Measurements from ENCODE around the gene CIAO2B. TPM values are rescaled to one million over a fixed set of nuclear protein-coding genes. Genes with fewer than 3 reads are reported as not detected.
A peak's percentile ranks its signal among the peaks of the same experiment; 100 is the strongest.
"Not testable (repeated sequence)": the region's sequence is repeated elsewhere in the genome, so short reads cannot be mapped to it uniquely, and the experiment has no call there.

The CIAO2B gene
- polyA plus RNA-seq, 1 donor: 82.1 TPM

- peaks cover 3% of the 10 kb centered on the region for H3K36me3 ChIP-seq (ENCODE audit: control insufficient read depth, insufficient read depth, low read length)
- WGBS (ENCODE audit: insufficient coverage, low lambda C conversion rate): no CpG with 5 or more reads among the region's 21 CpGs
- H3K4me3 ChIP-seq (ENCODE audit: low read length): peak overlapping the region; percentile 47
- H3K27me3 ChIP-seq (ENCODE audit: control insufficient read depth, insufficient read depth, low read length): peaks cover 22% of the 10 kb centered on the region
- peaks cover 35% of the 10 kb centered on the region for H3K4me1 ChIP-seq (ENCODE audit: control insufficient read depth, insufficient read depth, low read length)
- no peak overlapping the region for H3K27ac ChIP-seq (ENCODE audit: low read length)
- DNase-seq: no peak
- no peaks in the 10 kb centered on the region for H3K9me3 ChIP-seq (ENCODE audit: control insufficient read depth, low read depth, low read length)
Measured at GRCh38 chr16:66948837-66949225, 14.6 kb upstream of the CIAO2B start.

- peaks cover 22% of the 10 kb centered on the region for H3K27me3 ChIP-seq (ENCODE audit: control insufficient read depth, insufficient read depth, low read length)
- H3K9me3 ChIP-seq (ENCODE audit: control insufficient read depth, low read depth, low read length): no peaks in the 10 kb centered on the region
- H3K4me3 ChIP-seq (ENCODE audit: low read length): peak overlapping the region; percentile 47
- peaks cover 31% of the 10 kb centered on the region for H3K4me1 ChIP-seq (ENCODE audit: control insufficient read depth, insufficient read depth, low read length)
- H3K36me3 ChIP-seq (ENCODE audit: control insufficient read depth, insufficient read depth, low read length): peaks cover 8% of the 10 kb centered on the region
- WGBS (ENCODE audit: insufficient coverage, low lambda C conversion rate): no CpG with 5 or more reads among the region's 44 CpGs
- DNase-seq: peak in 1 of 2 donors; percentile 60
- no peak overlapping the region for H3K27ac ChIP-seq (ENCODE audit: low read length)
Measured at GRCh38 chr16:66948134-66948836, 14.1 kb upstream of the CIAO2B start.

DNA sequence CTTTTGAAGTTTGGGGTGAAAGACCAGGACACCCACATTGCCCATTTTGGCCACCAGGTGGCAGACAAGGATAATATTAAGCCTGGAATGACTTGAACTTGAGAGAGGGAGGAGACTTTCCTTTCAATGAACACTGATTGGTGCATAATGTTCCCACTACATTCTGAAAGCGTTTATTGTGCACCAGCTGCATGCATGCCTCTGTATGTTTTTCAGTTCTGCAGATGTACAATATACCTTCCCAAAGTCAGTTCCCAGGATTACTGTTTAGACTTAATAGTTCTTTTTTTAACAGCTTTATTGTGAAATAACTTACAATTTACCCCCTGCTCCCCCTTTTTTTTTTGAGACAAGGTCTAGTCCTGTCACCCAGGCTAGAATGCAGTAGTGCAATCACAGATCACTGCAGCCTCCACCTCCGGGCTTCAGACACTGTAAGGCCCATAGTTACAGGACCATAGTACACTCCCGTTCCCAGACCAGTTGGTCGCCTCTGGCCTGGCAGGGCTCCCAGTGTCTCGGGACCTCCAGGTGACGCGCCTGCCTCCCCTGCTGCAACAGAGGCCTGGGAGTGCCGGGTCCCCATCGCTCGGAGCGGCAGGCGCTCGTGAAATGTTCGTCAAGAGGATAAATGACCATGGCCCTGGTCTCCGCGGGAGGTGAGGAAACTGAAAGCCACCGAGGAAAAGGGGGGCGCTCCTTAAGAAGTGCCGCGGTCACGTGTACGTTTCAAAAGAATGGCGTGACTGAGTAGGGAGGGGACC lies 13.3 kb upstream of the CIAO2B start:
- H3K27me3 ChIP-seq (ENCODE audit: control insufficient read depth, insufficient read depth, low read length): peaks cover 22% of the 10 kb centered on the region
- H3K4me1 ChIP-seq (ENCODE audit: control insufficient read depth, insufficient read depth, low read length): peaks cover 23% of the 10 kb centered on the region
- no CpG with 5 or more reads among the region's 23 CpGs for WGBS (ENCODE audit: insufficient coverage, low lambda C conversion rate)
- no peak overlapping the region for H3K27ac ChIP-seq (ENCODE audit: low read length)
- no peaks in the 10 kb centered on the region for H3K9me3 ChIP-seq (ENCODE audit: control insufficient read depth, low read depth, low read length)
- peaks cover 16% of the 10 kb centered on the region for H3K36me3 ChIP-seq (ENCODE audit: control insufficient read depth, insufficient read depth, low read length)
- H3K4me3 ChIP-seq (ENCODE audit: low read length): peak overlapping the region; percentile 47
- peak; percentile 75 to 83 for DNase-seq

- Histone ChIP-seq H3K27me3 (ENCODE audit: control insufficient read depth, insufficient read depth, low read length) (peaks cover 22% of the 10 kb centered on the region), H3K36me3 (ENCODE audit: control insufficient read depth, insufficient read depth, low read length) (peaks cover 22% of the 10 kb centered on the region), H3K27ac (ENCODE audit: low read length) (no peak overlapping the region), H3K4me3 (ENCODE audit: low read length) (no peak overlapping the region), H3K4me1 (ENCODE audit: control insufficient read depth, insufficient read depth, low read length) (peaks cover 20% of the 10 kb centered on the region), H3K9me3 (ENCODE audit: control insufficient read depth, low read depth, low read length) (no peaks in the 10 kb centered on the region)
- DNase-seq: no peak
- 80% methylated on average over 1 of the region's 5 CpGs for WGBS (ENCODE audit: insufficient coverage, low lambda C conversion rate)
Measured at GRCh38 chr16:66946974-66947301, 12.7 kb upstream of the CIAO2B start.

DNA sequence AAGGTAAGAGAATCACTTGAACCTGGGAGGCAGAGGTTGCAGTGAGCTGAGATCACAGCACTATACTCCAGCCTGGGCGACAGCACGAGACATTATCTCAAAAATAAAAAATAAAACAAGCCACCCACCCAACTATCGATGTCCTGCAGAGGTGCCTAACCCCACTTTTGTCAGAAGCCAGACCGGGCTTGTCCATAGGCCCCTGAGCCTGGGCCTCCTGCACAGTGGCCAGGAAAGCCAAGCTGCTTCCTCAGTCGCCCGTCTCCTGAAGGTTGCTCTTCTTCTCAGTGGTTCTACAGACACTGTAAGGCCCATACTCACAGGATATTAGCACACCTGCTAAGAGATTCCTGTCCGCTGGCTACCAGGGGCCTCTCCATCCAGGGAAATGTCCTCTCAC lies 12.3 kb upstream of the CIAO2B start:
- no CpG with 5 or more reads among the region's 7 CpGs for WGBS (ENCODE audit: insufficient coverage, low lambda C conversion rate)
- Histone ChIP-seq H3K27ac (ENCODE audit: low read length) (no peak overlapping the region), H3K4me3 (ENCODE audit: low read length) (no peak overlapping the region), H3K4me1 (ENCODE audit: control insufficient read depth, insufficient read depth, low read length) (peaks cover 20% of the 10 kb centered on the region), H3K36me3 (ENCODE audit: control insufficient read depth, insufficient read depth, low read length) (peaks cover 26% of the 10 kb centered on the region), H3K9me3 (ENCODE audit: control insufficient read depth, low read depth, low read length) (no peaks in the 10 kb centered on the region), H3K27me3 (ENCODE audit: control insufficient read depth, insufficient read depth, low read length) (peaks cover 22% of the 10 kb centered on the region)
- DNase-seq: no peak

DNA sequence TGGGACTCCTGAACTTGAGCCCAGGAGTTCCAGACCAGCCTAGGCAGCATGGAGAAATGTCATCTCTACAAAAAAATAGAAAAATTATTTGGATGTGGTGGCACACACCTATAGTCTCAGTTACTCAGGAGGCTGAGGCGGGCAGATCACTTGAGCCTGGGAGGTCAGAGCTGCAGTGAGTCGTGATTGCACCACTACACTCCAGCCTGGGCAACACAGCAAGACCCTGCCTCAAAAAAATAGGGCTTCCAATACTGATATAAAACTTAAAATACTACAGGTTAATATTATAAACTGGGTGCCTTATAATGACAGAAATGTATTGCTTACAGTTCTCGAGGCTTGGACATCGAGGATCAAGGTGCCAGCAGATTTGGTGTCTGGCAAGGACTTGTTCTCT lies 11.7 kb upstream of the CIAO2B start:
- Histone ChIP-seq H3K36me3 (ENCODE audit: control insufficient read depth, insufficient read depth, low read length) (peaks cover 32% of the 10 kb centered on the region), H3K4me1 (ENCODE audit: control insufficient read depth, insufficient read depth, low read length) (peaks cover 20% of the 10 kb centered on the region), H3K9me3 (ENCODE audit: control insufficient read depth, low read depth, low read length) (no peaks in the 10 kb centered on the region), H3K4me3 (ENCODE audit: low read length) (no peak overlapping the region), H3K27me3 (ENCODE audit: control insufficient read depth, insufficient read depth, low read length) (peaks cover 22% of the 10 kb centered on the region), H3K27ac (ENCODE audit: low read length) (no peak overlapping the region)
- WGBS (ENCODE audit: insufficient coverage, low lambda C conversion rate): no CpG with 5 or more reads among the region's 4 CpGs
- no peak for DNase-seq

GRCh38 chr16:66944971-66945370 lies 10.8 kb upstream of the CIAO2B start:
- 93% methylated on average over 3 of the region's 9 CpGs for WGBS (ENCODE audit: insufficient coverage, low lambda C conversion rate)

GRCh38 chr16:66944054-66944441 lies 9.8 kb upstream of the CIAO2B start:
- H3K9me3 ChIP-seq (ENCODE audit: control insufficient read depth, low read depth, low read length): no peaks in the 10 kb centered on the region
- no peak overlapping the region for H3K4me3 ChIP-seq (ENCODE audit: low read length)
- no peak for DNase-seq

More at GRCh38 chr16:66944971-66945370, 10.8 kb upstream of the CIAO2B start:
- not testable (repeated sequence) for H3K27ac ChIP-seq (ENCODE audit: low read length); DNase-seq; H3K9me3 ChIP-seq (ENCODE audit: control insufficient read depth, low read depth, low read length); H3K4me3 ChIP-seq (ENCODE audit: low read length)
- peaks cover 20% of the 10 kb centered on the region for H3K4me1 ChIP-seq (ENCODE audit: control insufficient read depth, insufficient read depth, low read length)
- peaks cover 19% of the 10 kb centered on the region for H3K27me3 ChIP-seq (ENCODE audit: control insufficient read depth, insufficient read depth, low read length)
- peaks cover 41% of the 10 kb centered on the region for H3K36me3 ChIP-seq (ENCODE audit: control insufficient read depth, insufficient read depth, low read length)

GRCh38 chr16:66943426-66944053 lies 9.3 kb upstream of the CIAO2B start:
- Histone ChIP-seq H3K9me3 (ENCODE audit: control insufficient read depth, low read depth, low read length) (no peaks in the 10 kb centered on the region), H3K4me1 (ENCODE audit: control insufficient read depth, insufficient read depth, low read length) (peaks cover 11% of the 10 kb centered on the region), H3K27ac (ENCODE audit: low read length) (no peak overlapping the region), H3K4me3 (ENCODE audit: low read length) (no peak overlapping the region), H3K27me3 (ENCODE audit: control insufficient read depth, insufficient read depth, low read length) (peaks cover 6% of the 10 kb centered on the region), H3K36me3 (ENCODE audit: control insufficient read depth, insufficient read depth, low read length) (peaks cover 56% of the 10 kb centered on the region)
- DNase-seq: no peak
- WGBS (ENCODE audit: insufficient coverage, low lambda C conversion rate): no CpG with 5 or more reads among the region's 15 CpGs

More at GRCh38 chr16:66944054-66944441, 9.8 kb upstream of the CIAO2B start:
- Histone ChIP-seq H3K4me1 (ENCODE audit: control insufficient read depth, insufficient read depth, low read length) (peaks cover 16% of the 10 kb centered on the region), H3K27ac (ENCODE audit: low read length) (no peak overlapping the region), H3K27me3 (ENCODE audit: control insufficient read depth, insufficient read depth, low read length) (peaks cover 11% of the 10 kb centered on the region), H3K36me3 (ENCODE audit: control insufficient read depth, insufficient read depth, low read length) (peaks cover 51% of the 10 kb centered on the region)
- WGBS (ENCODE audit: insufficient coverage, low lambda C conversion rate): 100% methylated on average over 3 of the region's 5 CpGs

GRCh38 chr16:66942981-66943380 lies 8.8 kb upstream of the CIAO2B start:
- Histone ChIP-seq H3K36me3 (ENCODE audit: control insufficient read depth, insufficient read depth, low read length) (peaks cover 61% of the 10 kb centered on the region), H3K4me1 (ENCODE audit: control insufficient read depth, insufficient read depth, low read length) (peaks cover 13% of the 10 kb centered on the region), H3K27me3 (ENCODE audit: control insufficient read depth, insufficient read depth, low read length) (peaks cover under 1% of the 10 kb centered on the region), H3K9me3 (ENCODE audit: control insufficient read depth, low read depth, low read length) (no peaks in the 10 kb centered on the region), H3K4me3 (ENCODE audit: low read length) (no peak overlapping the region), H3K27ac (ENCODE audit: low read length) (no peak overlapping the region)
- WGBS (ENCODE audit: insufficient coverage, low lambda C conversion rate): no CpG with 5 or more reads among the region's 5 CpGs
- DNase-seq: no peak
